Hepatocyte (in vitro differentiated cells): ENCODE data around the gene FAM163A.

Experiments used
- EZH2 ChIP-seq: fragments of 200-600 bp; sonication (generic); IDR thresholded peaks from 2 replicates; pipeline ENCODE4 v1.6.1; 2016; ENCODE audit warnings: antibody characterized with exemption, mild to moderate bottlenecking, borderline replicate concordance
- EZH2phosphoT487 ChIP-seq: fragments of 200-600 bp; sonication (generic); IDR thresholded peaks from one replicate; pipeline ENCODE4 v1.6.1; 2018; ENCODE audit warnings: antibody characterized with exemption, mild to moderate bottlenecking, low read depth, moderate library complexity; ENCODE audit not compliant: unreplicated experiment, severe bottlenecking
- TF ChIP-seq, protein P1 (sequence below): fragments of 200-600 bp; sonication (generic); IDR thresholded peaks from 2 replicates; pipeline ENCODE4 v1.5.1; 2016; ENCODE audit warnings: antibody characterized with exemption, mild to moderate bottlenecking; ENCODE audit not compliant: poor library complexity

DNA sequence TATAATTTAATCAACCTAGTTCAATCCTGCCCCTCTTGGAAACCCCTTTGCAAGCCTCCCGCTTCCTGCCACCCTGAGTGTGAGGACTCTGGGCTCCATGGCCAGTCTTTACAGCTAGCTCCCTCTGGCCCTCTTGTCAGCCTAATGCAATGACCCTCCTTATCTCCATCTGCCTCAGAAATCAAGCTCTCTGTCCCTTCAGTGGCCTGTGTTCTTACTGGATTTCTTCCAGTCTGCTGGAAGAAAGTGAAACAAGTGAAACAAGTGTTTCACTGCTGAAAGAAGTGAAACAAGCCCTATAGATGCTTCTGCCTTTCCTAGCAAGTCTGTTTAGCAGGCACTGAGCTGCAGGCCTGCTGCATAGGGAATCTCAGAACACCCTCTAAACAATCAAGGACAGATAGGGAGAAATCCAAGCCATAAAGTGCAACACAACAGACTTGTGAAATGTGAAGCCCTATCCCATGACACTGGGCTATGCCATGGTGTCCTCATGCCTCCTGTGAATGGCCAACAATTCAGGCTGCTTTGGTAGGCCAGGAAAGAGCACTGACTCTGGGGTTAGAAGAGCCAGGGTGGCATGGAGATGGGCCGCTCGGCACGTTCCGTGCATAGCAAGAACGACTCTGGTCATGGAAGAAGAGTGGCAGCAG, 55.9 kb downstream of the FAM163A start:
- TF ChIP-seq, protein P1, sequence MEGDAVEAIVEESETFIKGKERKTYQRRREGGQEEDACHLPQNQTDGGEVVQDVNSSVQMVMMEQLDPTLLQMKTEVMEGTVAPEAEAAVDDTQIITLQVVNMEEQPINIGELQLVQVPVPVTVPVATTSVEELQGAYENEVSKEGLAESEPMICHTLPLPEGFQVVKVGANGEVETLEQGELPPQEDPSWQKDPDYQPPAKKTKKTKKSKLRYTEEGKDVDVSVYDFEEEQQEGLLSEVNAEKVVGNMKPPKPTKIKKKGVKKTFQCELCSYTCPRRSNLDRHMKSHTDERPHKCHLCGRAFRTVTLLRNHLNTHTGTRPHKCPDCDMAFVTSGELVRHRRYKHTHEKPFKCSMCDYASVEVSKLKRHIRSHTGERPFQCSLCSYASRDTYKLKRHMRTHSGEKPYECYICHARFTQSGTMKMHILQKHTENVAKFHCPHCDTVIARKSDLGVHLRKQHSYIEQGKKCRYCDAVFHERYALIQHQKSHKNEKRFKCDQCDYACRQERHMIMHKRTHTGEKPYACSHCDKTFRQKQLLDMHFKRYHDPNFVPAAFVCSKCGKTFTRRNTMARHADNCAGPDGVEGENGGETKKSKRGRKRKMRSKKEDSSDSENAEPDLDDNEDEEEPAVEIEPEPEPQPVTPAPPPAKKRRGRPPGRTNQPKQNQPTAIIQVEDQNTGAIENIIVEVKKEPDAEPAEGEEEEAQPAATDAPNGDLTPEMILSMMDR, result no peak
- no peak for TF ChIP-seq EZH2
- TF ChIP-seq EZH2phosphoT487, result no peak
